GDM1 (cell line): ENCODE measurements around the gene ATP2B3.

ENCODE experiments used
- DNase-seq: peaks from one replicate; lab custom pipeline; 2025; lab: John Stamatoyannopoulos, UW

The ATP2B3 gene

DNA sequence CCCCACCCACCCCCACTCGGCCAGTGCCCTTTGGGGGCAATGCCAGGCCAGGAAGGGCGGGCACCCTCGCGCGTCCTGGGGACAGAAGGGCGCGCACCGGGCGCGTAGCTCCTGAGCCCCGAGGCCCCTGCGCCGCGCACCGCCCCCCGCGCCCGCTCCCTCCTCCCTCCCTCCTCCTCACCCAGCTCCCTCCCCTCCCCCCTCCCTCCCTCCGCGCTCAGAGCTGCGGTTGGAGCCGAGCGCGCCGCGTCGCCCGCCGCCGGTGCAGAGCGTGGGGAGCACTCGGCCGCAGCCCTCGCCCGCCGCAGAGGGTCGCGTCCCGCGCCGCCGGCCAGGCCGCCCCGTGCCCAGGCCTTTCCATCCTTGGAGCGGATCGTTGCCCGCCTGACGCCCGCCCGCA lies at the start of gene ATP2B3:
ATP2B3 (plus strand) TSS at position 220 of the 400 bp plus-strand sequence. CDS start 18,606 bp downstream, outside the sequence.
- no peak for DNase-seq

DNA sequence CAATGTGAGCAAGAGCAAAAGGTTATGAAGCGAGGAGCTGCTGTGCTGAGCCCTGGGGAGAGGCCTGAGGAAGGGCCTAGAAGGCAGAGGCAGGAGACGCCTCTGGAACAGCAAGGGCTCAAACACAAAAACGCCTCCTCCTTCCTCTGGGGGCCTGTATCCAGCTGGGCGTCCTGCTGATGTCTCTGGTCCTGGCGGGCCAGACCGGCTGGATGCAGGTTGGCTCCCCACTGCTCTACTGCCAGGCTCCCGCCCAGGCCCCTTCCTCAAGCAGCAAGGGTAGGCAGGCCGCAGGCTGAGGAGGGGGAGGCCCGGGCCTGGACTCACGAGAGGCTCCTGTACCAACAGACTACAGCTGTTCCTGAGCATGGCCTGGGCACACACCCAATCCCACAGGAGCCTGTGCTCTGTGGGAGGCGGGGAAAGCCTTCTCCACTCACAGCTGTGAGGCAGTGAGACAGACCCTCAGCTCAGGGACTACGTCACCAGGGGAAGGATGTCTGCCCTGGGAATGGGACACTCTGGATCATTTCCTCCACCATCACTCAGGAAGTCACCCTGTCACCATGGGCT lies 49.3 kb upstream of the ATP2B3 start:
- no peak for DNase-seq

DNA sequence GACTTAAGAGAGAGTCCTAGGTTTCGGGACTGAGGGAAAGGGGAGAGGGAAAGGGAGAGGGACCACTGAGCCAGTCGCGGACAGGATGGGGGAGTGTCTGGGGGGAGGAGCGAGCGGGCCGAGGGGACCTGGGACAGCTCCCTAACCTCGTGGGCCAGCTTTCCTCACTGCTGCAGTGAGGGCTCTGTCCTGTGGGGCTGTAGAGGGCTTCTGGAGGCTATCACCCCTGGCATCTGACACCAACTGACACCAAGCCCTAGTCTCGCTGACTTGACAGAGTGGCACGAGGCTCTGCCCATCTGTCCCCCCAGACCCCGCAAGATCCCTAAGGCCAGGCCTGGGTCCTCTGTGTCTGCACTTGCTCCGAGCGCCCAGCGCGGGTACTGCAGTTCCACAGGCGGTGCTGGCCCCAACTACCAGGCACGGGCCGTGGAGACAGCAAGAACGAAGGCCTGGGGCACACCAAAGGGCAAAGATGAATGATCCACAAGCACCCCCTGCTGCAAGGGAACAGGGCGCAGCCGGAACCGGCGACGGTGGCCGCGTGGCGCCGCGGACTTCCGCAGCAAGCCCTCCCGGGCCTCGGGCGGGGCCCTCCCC lies 47.5 kb upstream of the ATP2B3 start:
- DNase-seq, result no peak

DNA sequence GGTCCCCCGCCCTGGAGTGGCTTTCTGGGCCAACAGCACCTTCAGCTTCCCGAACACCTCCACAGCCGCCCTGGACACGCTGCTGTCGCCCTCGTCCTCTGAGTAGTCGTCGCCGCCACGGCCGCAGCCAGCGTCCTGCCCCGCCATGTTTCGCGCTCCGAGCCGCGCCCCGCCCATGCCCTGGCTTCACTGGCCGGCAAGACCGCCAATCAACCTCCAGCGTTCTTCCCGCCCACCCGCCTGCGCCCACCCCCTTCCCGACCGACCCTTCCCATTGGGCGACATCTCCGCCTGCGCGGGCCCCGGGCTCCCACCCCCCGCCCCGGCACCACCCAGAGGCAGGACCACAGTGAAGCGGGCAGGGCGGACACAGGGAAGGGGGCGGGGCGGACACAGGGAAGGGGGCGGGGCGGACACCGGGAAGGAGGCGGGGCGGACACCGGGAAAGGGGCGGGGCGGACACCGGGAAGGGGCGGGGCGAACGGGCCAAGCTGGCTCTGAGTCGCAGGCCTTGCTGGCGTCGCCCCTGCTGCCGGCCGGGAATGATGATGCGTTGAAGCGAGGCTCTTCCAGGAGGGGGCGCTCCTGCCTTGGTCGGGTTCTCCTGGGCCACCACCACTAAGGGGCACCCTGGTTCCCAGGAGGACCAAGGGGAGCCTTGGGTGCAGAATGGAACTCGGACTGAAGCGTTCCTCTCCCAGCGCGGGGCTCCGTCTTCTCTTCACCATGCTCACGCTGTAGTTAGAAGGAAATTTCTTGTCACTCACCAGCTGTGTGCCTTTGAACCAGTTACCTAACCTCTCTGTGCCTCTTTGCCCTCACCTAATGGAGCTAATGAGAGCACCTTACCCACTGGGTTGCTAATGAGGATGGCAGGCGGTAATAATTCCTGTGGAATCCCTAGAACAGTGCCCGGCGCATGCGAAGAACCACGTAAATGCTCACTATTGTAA lies 46.8 kb upstream of the ATP2B3 start, which contains the start of gene HAUS7:
HAUS7 (minus strand) TSS at position 166 of the 953 bp plus-strand sequence; CDS start at position 147, 19 bp downstream.
- peak; percentile 86 for DNase-seq

GRCh38 chrX:153471663-153472280 lies 45.7 kb upstream of the ATP2B3 start:
- no peak for DNase-seq

DNA sequence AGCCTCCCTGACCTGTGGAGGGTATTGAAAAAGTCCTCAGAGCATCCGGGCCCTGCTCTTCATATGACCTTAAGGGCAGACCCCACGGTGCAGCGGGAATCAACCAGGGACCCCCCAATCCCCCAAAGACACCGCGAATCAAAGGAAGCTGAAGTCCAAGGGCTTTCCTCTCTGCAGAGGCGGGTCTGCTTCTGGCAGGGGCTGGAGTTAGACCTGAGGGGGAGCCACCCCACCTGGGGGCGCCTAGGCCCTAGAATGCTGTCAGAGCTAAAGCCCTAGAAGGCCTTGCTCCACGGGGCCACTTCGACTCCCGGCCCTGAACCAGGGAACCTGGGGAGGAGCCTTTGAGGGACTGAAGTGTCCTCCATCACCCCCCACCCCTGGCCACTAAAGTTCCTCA lies 44.3 kb upstream of the ATP2B3 start:
- no peak for DNase-seq

GRCh38 chrX:153474266-153474665 lies 43.2 kb upstream of the ATP2B3 start:
- no peak for DNase-seq

GRCh38 chrX:153474718-153475117 lies 42.7 kb upstream of the ATP2B3 start:
- DNase-seq, result no peak

GRCh38 chrX:153475271-153475670 lies 42.2 kb upstream of the ATP2B3 start:
- DNase-seq, result no peak

DNA sequence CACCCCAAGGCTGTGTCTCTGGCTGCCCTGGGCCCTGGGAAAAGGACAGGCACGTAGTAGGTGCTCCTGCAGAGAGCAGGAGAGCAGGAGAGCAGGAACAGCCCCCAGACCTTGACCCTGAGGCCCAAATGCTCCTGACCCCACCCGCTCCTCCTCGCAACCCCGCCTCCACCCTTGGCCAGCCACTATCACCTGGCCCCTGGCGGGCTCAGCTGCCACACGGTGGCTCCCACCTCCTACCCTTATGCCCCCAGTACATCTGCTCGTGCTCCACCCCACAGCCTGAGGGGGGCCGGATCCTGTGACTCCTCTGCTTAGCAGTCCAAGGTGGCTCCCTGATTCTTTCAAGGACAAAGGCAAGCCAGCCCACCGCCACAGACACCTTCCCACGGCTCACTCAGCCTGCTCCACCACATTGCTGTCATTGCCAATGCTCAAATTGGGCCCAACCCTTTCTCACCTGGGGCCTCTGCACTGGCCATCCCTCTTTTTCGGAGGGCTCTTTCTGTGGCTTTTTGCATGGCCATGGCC lies 41.6 kb upstream of the ATP2B3 start:
- no peak for DNase-seq

- no peak for DNase-seq
Observed at GRCh38 chrX:153476666-153477363, 40.6 kb upstream of the ATP2B3 start.

DNA sequence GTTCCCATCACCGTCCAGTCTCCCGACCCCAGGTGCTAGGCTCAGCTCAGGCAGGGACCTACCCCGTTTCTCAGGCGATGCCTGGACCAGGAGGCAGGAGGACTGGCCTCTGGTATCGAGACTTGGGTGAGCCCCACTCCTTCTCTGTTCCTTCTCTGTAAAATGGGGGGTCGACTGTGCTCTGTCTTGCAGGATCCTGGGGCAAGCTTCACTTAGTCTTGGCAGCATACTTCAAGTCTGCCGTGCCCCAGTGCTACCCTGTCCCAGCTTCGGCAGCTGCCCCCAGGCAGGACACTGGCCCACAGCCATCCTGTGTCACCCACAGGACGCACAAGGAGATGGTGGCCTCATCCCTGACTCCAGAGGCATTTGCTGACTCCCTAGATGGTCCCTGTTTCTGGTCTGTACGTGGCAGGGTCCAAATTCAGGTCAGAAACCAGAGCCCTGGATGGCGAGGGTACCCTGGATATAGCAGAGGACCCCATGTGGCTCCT lies 40.0 kb upstream of the ATP2B3 start:
- no peak for DNase-seq

DNA sequence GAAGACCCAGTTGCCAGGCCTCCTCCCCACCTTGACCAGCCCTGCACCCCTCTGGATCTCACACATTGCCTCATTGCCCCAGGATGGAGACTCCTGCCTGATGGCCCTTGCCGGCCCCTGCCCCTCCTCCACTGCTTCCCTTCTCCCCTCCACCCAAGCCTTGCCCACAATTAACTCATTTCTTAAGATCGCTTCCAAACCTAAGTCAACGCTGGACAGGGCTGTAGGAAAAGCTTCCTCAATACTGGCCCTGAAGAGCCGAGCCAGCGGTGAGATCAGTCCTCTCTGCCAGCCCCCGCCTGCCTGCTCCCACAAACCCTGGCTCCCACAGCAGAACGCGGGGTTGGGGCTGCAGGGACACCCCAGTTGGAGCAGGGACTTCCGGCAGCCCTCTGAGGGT lies 39.5 kb upstream of the ATP2B3 start:
- DNase-seq, result no peak

GRCh38 chrX:153478746-153479145 lies 38.7 kb upstream of the ATP2B3 start:
- DNase-seq, result no peak

GRCh38 chrX:153481043-153481442 lies 36.4 kb upstream of the ATP2B3 start:
- DNase-seq, result no peak

GRCh38 chrX:153482376-153483015 lies 34.9 kb upstream of the ATP2B3 start:
- no peak for DNase-seq

GRCh38 chrX:153485396-153486080 lies 31.9 kb upstream of the ATP2B3 start:
- peak; percentile 4 for DNase-seq

- DNase-seq, result no peak
Observed at GRCh38 chrX:153486171-153486570, 31.3 kb upstream of the ATP2B3 start.

- no peak for DNase-seq
Observed at GRCh38 chrX:153487590-153488071, 29.8 kb upstream of the ATP2B3 start.
